ENCODE measurements around the gene GGT1. TPM values are rescaled to one million over a fixed set of nuclear protein-coding genes. Genes with fewer than 3 reads are reported as not detected.

GGT1 gene
- total RNA-seq, 6 experiments from 2014 or later, result 0.89 to 2.8 (median 1.4) TPM

DNA sequence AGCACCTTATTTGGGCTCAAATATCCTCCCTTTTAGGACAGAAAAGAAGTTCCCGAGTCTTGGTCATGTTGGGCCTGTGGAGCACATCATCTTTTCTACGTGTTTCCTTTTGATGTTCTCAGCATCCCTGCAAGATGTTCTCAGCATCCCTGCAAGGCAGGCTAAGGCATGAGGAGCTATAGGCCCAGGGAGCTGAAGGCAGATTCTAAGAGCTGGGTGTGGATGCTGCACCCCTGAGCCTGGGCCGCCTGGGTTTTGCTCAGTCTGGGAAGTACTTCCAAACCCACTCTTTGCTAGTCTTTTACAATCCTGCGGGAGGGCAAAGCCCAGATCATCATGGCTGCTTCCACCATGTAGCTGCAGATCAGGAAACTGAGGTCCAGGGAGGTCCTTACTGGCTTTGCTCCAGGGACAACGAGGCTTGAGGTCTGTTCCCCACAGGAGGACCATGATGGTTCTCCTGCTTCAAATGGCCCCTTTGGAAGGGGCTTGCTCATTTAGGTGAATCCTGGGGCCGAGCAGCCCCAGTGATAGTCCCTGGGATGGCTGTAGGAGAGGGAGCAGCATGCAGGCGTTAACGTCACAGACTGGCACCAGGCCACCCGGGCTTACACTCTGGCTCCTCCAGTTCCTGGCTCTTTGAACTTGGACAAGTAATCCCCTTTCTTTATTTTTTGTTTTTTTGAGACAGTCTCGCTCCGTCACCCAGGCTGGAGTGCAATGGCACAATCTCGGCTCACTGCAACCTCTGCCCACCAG, 20.8 kb upstream of the GGT1 start:
- no peak for DNase-seq
- Mint-ChIP-seq H3K27me3 (ENCODE audit: insufficient read depth) (no peaks in the 10 kb centered on the region; the same call in 1 of the 2 replicates), H3K4me3 (no peak overlapping the region), H3K4me1 (ENCODE audit: low read depth) (peaks cover 29% of the 10 kb centered on the region), H3K36me3 (ENCODE audit: low read depth) (peaks cover 6% of the 10 kb centered on the region), H3K9me3 (no peaks in the 10 kb centered on the region), H3K27ac (no peak overlapping the region)
- TF ChIP-seq, protein P1, sequence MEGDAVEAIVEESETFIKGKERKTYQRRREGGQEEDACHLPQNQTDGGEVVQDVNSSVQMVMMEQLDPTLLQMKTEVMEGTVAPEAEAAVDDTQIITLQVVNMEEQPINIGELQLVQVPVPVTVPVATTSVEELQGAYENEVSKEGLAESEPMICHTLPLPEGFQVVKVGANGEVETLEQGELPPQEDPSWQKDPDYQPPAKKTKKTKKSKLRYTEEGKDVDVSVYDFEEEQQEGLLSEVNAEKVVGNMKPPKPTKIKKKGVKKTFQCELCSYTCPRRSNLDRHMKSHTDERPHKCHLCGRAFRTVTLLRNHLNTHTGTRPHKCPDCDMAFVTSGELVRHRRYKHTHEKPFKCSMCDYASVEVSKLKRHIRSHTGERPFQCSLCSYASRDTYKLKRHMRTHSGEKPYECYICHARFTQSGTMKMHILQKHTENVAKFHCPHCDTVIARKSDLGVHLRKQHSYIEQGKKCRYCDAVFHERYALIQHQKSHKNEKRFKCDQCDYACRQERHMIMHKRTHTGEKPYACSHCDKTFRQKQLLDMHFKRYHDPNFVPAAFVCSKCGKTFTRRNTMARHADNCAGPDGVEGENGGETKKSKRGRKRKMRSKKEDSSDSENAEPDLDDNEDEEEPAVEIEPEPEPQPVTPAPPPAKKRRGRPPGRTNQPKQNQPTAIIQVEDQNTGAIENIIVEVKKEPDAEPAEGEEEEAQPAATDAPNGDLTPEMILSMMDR (IDR thresholded peaks at IDR 0.05), result no peak

GRCh38 chr22:24583221-24584165, 19.5 kb upstream of the GGT1 start:
- TF ChIP-seq, protein P1 (IDR thresholded peaks at IDR 0.05), result no peak
- no peak overlapping the region for H3K4me3 Mint-ChIP-seq

GRCh38 chr22:24584166-24584790, 18.7 kb upstream of the GGT1 start:
- DNase-seq, result no peak
- Mint-ChIP-seq H3K27me3 (ENCODE audit: insufficient read depth) (no peaks in the 10 kb centered on the region; the same call in 1 of the 2 replicates), H3K4me3 (no peak overlapping the region), H3K36me3 (ENCODE audit: low read depth) (no peaks in the 10 kb centered on the region), H3K4me1 (ENCODE audit: low read depth) (peaks cover 15% of the 10 kb centered on the region), H3K9me3 (no peaks in the 10 kb centered on the region), H3K27ac (no peak overlapping the region)
- TF ChIP-seq, protein P1 (IDR thresholded peaks at IDR 0.05), result no peak

More at GRCh38 chr22:24583221-24584165, 19.5 kb upstream of the GGT1 start:
- H3K27ac Mint-ChIP-seq, result no peak overlapping the region
- H3K36me3 Mint-ChIP-seq (ENCODE audit: low read depth), result no peaks in the 10 kb centered on the region
- H3K4me1 Mint-ChIP-seq (ENCODE audit: low read depth), result peaks cover 23% of the 10 kb centered on the region
- no peak for DNase-seq
- no peaks in the 10 kb centered on the region for H3K9me3 Mint-ChIP-seq
- no peaks in the 10 kb centered on the region; the same call in 1 of the 2 replicates for H3K27me3 Mint-ChIP-seq (ENCODE audit: insufficient read depth)

DNA sequence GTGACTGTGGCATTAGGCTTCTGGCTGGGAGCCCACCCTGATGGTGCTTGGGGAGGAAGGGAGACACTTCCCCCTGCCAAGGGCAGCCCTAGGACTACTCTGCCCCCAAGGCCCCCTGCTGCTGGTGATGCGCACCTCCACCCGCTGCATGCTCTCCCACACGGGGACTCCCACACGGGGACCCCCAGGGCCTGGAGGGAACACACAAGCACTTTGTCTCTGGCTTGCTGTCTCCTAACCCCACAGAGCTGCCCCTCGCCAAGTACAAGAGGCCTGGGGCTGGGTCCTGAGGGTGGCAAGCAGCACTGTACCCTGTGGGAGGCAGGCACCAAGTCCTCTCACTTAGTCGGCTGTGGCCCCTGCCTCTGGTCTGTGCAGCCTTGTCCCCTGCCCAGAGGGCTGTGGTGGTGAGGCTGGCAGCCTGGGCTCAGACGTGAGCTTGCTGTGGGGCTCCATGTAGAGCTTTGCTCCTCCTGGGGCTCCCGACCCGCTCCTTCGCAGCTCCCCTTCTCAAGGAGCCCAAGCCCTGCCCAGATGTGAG, 18.1 kb upstream of the GGT1 start:
- no peak overlapping the region for H3K27ac Mint-ChIP-seq
- no peaks in the 10 kb centered on the region for H3K9me3 Mint-ChIP-seq
- H3K27me3 Mint-ChIP-seq (ENCODE audit: insufficient read depth), result no peaks in the 10 kb centered on the region; the same call in 1 of the 2 replicates
- no peak for DNase-seq
- peaks cover 9% of the 10 kb centered on the region for H3K4me1 Mint-ChIP-seq (ENCODE audit: low read depth)
- no peak overlapping the region for H3K4me3 Mint-ChIP-seq
- H3K36me3 Mint-ChIP-seq (ENCODE audit: low read depth), result no peaks in the 10 kb centered on the region
- TF ChIP-seq, protein P1 (IDR thresholded peaks at IDR 0.05), result no peak

DNA sequence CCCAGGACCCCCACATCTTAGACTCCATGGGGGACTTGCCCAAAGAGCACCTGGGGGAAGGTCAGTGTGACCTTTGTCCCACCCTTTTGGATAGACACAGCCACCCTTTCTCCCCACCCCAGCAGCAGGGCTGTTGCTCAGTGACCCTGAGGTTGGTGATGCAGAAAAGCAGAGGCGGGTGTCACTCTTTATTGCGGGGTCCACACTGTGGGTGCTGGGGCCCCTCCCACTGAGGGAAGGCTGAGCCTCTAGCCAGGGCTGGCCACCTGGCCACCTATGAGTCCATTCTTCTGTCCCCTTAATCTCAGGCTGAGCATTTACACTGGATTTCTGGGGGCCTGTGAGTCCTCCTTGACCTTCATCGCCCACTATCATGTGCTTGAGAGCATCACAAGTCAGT, 17.5 kb upstream of the GGT1 start:
- H3K4me3 Mint-ChIP-seq, result no peak overlapping the region
- H3K9me3 Mint-ChIP-seq, result no peaks in the 10 kb centered on the region
- no peak for DNase-seq
- H3K27me3 Mint-ChIP-seq (ENCODE audit: insufficient read depth), result no peaks in the 10 kb centered on the region; the same call in 1 of the 2 replicates
- peaks cover 3% of the 10 kb centered on the region for H3K4me1 Mint-ChIP-seq (ENCODE audit: low read depth)
- TF ChIP-seq, protein P1 (IDR thresholded peaks at IDR 0.05), result no peak
- H3K36me3 Mint-ChIP-seq (ENCODE audit: low read depth), result no peaks in the 10 kb centered on the region
- no peak overlapping the region for H3K27ac Mint-ChIP-seq

Measured in HFFc6 (cell line).